ENCODE data around the gene EGLN1. TPM values are rescaled to one million over a fixed set of nuclear protein-coding genes. Genes with fewer than 3 reads are reported as not detected.

Gene EGLN1
- total and polyA plus RNA-seq, 8 donors = 19.4 to 54.6 (median 40.5) TPM

DNA sequence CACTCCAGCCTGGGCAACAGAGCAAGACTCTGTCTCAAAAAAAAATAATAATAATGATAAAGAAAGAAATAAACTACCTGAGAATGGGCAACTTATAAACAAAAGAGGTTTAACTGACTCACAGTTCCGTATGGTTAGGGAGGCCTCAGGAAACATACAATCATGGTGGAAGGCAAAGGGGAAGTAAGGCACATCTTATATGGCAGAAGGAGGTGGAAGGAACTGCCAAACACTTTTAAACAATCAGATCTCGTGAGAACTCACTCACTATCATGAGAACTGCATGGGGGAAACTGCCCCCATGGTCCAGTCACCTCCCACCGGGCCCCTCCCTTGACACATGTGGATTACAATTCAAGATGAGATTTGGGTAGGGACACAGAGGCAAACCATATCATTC, 6.3 kb upstream of the EGLN1 start:
- no peaks in the 10 kb centered on the region for H3K27me3 ChIP-seq
- no peak for ATAC-seq
- H3K36me3 ChIP-seq = no peaks in the 10 kb centered on the region
- DNase-seq = no peak
- H3K4me3 ChIP-seq = no peak overlapping the region
- peaks cover 0 to 2% of the 10 kb centered on the region in 2 donors for H3K4me1 ChIP-seq
- intact Hi-C loops (cut with DNase I) = no loop called here
- H3K9me3 ChIP-seq = no peaks in the 10 kb centered on the region
- TF ChIP-seq, protein P1, sequence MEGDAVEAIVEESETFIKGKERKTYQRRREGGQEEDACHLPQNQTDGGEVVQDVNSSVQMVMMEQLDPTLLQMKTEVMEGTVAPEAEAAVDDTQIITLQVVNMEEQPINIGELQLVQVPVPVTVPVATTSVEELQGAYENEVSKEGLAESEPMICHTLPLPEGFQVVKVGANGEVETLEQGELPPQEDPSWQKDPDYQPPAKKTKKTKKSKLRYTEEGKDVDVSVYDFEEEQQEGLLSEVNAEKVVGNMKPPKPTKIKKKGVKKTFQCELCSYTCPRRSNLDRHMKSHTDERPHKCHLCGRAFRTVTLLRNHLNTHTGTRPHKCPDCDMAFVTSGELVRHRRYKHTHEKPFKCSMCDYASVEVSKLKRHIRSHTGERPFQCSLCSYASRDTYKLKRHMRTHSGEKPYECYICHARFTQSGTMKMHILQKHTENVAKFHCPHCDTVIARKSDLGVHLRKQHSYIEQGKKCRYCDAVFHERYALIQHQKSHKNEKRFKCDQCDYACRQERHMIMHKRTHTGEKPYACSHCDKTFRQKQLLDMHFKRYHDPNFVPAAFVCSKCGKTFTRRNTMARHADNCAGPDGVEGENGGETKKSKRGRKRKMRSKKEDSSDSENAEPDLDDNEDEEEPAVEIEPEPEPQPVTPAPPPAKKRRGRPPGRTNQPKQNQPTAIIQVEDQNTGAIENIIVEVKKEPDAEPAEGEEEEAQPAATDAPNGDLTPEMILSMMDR (IDR thresholded peaks at IDR 0.05) = no peak
- no peak overlapping the region for H3K27ac ChIP-seq

DNA sequence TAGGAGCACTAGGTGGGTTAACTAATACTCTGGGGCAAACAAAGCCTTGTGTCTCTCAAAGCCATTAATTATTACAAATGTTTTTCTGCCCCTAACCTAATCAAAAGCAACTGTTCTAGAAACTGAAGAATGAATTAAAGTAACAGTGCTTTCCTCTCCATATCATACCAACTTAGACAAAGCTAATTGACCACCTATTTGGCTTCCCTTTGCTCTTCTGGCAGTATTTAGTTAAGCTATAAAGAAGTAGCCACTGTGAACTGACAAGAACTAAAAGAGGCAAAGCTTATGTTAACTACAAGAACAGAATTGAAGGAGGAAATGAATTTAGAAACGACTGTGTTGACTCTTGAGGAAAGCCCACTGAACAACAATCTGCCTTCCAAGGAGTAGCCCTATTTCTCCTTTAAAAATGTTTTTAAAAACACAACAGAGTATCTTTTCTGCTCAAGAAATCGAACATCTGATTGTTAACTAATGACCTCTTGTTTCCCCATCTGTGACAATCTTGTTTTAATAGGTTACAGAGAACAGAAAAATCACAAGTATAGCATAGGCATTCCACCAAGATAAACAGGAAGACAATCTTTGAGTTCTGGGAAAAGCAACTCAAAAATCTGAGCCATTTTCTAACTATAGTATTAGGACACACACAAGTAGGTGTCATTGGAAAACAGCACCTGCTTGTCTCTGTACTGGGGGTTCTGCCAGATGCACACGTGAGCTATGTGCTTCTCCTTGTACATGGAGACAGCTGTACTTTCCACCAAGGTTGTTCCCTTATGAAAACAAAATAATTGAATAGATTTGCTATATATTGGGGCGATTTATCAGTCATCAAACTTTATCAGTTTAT, 3.1 kb upstream of the EGLN1 start:
- peak in 1 of 4 donors; percentile 40 for DNase-seq

DNA sequence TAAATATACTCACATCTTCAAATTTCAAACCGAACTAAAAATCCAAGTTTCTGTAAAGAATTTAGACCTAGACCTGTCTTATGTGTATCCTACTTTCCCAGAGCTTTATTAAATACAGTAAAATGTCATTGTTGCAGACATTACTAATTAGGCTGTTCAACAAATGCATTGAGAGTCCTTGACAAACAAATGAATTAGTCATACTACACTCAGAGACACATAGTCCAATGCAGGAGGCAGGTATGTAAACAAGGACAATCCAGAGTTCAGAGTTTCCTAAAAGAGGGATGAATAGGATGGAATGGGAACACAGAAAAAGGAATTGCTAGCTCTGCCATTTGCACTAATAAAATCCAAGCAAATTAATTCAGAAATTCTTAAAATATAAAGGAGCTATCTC, 1.6 kb upstream of the EGLN1 start:
- DNase-seq (no peak), ATAC-seq (no peak)
- intact Hi-C loops (cut with DNase I) = no loop called here

More for the DNA sequence above, 3.1 kb upstream of the EGLN1 start:
- Histone ChIP-seq H3K27ac (no peak overlapping the region), H3K4me1 (peaks cover 0 to 10% of the 10 kb centered on the region in 2 donors), H3K4me3 (no peak overlapping the region), H3K36me3 (no peaks in the 10 kb centered on the region), H3K27me3 (no peaks in the 10 kb centered on the region), H3K9me3 (no peaks in the 10 kb centered on the region)
- intact Hi-C loops (cut with DNase I) = no loop called here
- ATAC-seq = no peak
- TF ChIP-seq, protein P1 (IDR thresholded peaks at IDR 0.05) = no peak

DNA sequence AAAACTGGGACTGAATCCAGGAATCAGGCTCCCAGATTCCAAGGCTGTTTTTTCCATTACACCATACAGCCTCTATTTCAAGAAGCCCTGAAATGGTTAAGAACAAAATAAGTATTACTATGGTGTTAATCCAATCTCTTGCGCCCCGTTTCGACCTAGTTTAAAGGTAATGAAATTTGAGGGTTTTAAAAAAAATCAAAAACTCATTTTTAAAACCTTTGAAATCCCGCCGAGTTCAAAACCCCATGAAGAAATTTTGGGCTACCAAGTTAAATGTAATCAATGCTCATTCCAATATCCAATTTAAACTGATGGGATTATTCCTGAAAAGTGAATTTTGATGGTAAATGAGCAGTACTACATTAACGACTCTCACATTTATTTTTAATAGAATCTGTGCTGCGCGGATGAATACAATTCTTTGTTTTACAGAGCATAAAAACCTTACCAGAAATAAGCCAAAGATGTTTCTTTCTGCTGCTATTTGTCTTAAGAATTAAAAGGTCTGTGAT, 767 bp upstream of the EGLN1 start:
- Histone ChIP-seq H3K27ac (peak overlapping the region; percentile 95 to 98), H3K36me3 (no peaks in the 10 kb centered on the region), H3K27me3 (no peaks in the 10 kb centered on the region), H3K4me1 (peaks cover 14 to 33% of the 10 kb centered on the region in 2 donors), H3K4me3 (peak overlapping the region; percentile 73 to 77), H3K9me3 (no peaks in the 10 kb centered on the region)
- intact Hi-C loops (cut with DNase I) = no loop called here
- ATAC-seq (no peak), DNase-seq (no peak)
- TF ChIP-seq, protein P1 (IDR thresholded peaks at IDR 0.05) = no peak

More for the DNA sequence above, 1.6 kb upstream of the EGLN1 start:
- H3K36me3 ChIP-seq = no peaks in the 10 kb centered on the region
- no peaks in the 10 kb centered on the region for H3K27me3 ChIP-seq
- no peaks in the 10 kb centered on the region for H3K9me3 ChIP-seq
- H3K4me1 ChIP-seq = peaks cover 6 to 25% of the 10 kb centered on the region in 2 donors
- H3K27ac ChIP-seq = no peak overlapping the region
- TF ChIP-seq, protein P1 (IDR thresholded peaks at IDR 0.05) = no peak
- no peak overlapping the region for H3K4me3 ChIP-seq

DNA sequence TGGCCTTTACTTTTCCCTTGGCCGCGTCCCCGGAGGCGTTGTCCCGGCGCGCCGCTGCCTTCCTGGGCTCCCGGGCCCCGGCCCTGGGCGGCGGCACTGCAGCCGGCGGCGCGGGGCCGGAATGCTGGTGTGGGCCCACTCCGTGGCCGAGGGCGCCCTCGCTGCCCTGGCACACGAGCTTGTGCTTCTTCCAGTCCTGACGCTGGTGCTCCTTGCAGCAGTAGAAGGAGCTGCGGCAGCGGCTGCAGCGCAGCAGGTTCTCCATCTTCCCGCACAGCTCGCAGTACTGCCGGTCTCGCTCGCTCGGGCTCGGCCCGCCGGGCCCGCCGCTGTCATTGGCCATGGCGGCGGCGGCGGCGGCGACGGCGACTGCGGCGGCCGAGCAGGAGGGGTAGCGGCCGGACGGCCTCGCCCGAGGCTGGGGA, 529 bp downstream of the EGLN1 start:
- ATAC-seq = peak; percentile 42
- TF ChIP-seq, protein P1 (IDR thresholded peaks at IDR 0.05) = no peak
- H3K27me3 ChIP-seq = no peaks in the 10 kb centered on the region
- intact Hi-C loops (cut with DNase I) = no loop called here
- no peaks in the 10 kb centered on the region for H3K36me3 ChIP-seq
- peak overlapping the region; percentile 73 to 77 for H3K4me3 ChIP-seq
- H3K4me1 ChIP-seq = peaks cover 16 to 46% of the 10 kb centered on the region in 2 donors
- no peaks in the 10 kb centered on the region for H3K9me3 ChIP-seq
- H3K27ac ChIP-seq = peak overlapping the region; percentile 95 to 98
- peak in 3 of 4 donors; percentile 24 to 49 (median 46) for DNase-seq
